ENCODE results near the gene NMRK2.

The NMRK2 gene

DNA sequence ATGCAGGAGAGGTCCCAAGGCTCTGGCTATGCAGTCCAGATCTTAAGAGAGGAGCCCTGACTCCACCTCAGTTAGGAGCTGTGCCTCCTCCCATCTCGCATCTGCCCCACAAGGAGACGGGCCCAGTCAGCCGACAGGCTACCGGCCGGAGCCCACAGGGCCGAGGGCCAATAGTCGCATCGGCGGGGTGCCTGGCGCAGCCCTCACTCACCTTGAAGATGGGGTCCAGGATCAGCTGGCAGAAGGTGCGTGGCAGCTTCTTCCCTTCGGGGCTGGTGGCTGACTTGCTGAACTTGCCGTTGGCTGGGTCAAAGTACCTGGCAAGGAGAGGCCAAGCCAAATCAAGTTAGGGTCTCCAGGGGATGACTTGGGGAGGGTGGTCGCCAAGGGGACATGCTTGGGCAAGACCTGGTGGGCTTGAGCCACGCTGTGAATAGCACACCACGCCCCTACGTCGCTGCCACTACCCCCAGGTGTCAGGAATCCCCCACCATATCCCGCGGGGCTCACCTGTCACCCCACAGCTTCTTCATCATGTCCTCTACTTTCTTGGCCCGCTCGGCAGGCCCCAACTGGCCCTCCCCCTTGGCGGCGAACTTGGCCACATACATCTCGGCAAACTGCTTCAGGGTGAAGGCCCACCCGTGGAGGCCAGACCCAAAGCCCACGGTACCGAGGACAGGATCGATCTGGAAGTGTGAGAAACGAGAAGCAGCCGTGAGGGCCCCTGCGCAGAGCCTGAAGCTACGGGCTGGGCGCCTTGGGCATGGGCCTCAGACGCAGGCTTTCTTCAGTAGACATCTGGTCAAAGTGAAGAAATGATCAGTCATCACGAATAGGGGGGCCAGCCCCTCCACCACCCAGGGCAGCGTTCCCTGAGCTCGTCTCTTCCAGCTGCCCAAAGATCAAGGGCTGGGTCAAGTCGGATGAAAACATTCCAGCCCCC is 49.1 kb downstream of the NMRK2 start:
- no peak for DNase-seq (ENCODE audit: low read depth)

DNA sequence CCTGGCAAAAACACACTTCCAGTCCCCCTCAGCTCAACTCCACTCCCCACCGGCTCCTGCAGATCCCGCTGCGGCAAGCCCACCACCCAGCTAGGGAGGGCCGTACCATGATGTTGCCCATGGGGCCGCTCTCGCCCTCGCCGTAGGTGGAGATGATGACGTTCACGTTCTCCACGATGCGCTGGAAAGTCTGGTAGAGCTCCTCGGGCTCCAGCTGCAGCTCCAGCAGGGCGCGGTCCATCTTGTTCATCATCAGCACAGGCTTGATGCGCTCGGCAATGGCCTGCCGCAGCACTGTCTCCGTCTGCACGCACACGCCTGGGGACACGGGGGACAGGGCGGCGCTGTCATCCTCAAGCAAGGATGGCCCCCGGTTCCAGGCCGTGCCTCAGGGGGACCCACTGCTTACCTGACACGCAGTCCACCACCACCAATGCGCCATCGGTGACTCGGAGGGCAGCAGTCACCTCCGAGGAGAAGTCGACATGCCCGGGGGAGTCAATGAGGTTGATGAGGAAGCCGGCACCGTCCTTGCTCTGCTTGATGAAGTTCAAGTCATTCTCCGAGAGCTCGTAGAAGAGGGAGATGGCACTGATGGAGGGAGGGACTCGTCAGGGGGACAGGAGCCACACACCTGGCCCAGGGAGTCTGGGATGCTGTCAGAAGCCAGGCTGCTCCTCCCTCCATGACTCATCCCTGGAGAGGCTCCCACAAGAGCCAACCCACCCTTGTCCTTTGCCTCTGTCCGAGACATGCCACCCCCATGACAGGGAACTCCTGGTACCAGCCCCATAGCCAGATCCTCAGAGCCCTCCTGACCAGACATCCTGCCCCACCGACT is 50.1 kb downstream of the NMRK2 start:
- DNase-seq (ENCODE audit: low read depth) = no peak

DNA sequence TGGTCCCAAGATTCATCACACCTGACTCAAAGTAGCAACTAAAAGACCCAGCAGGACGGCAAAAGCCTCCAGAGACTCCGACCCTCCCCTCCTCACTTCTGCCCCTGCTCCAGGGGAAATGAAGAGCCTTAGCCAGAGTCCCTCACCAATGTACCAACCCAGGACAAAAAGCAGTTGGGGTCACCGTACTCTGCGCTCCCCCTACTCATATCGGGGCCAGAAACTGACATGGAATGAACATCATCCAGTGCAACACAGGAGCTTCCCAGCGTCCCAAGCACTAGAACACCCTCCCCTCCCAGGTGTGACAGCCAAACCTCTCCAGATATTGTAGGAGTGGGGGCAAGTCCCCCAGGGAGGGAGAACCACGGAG is 50.7 kb downstream of the NMRK2 start:
- DNase-seq (ENCODE audit: low read depth) = no peak

DNA sequence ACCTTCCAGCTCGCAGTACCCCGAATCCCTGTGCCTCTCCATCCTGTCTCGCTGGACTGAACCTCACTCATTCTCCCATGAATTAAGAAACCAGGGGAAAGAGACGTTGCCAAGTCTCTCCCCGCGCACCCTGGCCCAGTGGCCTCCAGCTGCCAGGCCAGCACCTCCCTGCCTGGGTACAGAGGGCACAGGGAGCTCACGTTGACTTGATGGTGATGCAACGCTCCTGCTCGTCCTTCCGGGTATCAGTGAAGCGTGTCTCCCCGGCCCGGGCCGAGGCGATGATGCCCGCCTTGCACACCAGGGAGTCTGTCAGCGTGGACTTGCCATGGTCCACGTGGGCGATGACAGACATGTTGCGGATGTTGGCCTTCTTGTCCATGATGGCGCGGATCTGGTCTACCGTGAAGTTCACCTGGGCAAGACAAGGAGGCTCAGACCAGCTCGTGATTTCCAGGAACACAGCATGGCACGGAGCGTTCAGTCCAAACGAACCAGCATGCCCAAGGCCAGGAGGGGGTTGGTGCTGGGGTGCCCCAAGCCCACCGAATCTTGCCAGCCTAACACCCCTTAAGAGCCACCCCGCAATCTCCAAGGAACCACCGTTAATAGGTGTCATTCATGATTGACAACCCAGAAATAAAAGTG is 51.2 kb downstream of the NMRK2 start:
- no peak for DNase-seq (ENCODE audit: low read depth)

DNA sequence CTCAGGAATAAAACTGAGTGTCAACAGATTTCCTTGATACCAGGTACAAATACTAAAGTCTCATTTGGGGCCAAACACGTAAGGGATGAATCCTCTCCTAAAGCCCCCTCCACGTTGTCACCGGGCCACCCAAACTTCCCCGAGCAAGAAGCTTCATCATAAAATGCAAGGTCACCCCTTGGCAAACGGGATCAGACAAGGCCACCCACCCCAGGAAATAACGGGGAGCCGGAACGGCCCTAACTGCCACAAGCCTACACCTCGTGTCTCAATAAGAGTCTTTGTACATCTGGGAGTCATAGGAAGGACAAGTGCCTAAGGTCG is 51.7 kb downstream of the NMRK2 start:
- no peak for DNase-seq (ENCODE audit: low read depth)

DNA sequence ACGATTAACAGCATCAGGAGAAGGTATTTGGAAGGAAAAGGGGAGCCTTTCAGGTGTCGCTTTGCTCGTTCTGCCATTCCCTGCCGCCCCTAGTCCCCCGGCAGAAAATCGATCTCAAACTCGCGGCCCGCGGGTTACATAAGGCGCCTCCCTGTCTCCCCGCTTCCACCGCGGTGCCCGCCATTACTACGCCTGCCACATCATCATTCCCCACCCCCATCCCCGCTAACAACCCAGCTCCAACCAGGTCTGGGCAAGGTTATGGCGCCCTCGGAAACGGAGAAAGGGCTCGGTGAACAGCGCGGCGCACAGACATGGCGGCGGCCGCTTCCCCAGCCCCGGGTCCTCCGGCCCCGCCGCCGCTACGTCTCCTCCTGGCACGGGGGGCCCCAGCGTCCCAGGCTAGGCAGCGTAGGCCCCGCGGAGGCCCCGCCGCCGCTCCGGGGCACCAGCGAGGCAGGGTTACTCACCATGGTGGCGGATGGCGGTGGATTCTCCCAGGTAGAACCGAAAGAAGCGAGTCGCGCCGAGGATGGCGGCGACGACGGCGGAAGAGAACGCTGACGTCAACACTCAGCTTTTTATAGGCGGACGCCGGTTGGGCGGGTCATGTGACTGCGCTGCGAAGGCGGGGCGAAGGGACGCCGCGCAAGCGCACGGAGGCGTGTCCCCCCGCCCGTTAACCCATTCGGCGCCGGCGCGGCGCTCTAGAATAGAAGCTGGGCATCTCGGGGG is 52.2 kb downstream of the NMRK2 start, which contains the start of gene EEF2:
Gene EEF2, minus strand, starts transcription at position 556 of the 735 bp plus-strand sequence. Its CDS starts 83 bp downstream, at position 473.
- peak; percentile 86 for DNase-seq (ENCODE audit: low read depth)

DNA sequence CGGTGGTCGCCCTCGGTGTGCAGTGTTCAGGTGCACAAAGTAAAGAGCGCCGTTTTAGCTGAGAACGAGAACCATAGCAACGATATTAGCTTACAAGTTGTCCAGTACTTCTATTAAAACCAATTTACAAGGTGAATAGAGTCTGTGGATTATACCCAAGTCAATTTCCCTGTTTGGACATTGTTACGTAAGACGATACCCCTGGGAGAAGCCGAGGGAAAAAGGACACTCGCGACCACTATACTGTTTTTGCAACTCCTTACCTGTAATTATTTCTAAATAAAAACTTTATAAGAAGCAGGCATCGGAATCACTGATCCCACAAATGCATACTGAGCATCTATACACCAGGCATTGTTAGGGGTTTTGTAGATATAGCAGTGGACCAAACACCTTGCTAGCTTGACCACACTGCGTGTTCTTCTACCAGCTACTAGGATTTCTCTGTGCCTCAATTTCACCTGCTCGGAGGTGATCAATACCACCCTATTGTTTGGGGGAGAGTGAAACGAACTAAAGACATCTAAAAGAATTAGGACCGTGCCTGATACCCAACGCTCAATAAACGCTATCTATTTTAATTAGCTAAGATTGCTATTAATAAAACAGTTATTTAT is 52.9 kb downstream of the NMRK2 start:
- DNase-seq (ENCODE audit: low read depth) = no peak

DNA sequence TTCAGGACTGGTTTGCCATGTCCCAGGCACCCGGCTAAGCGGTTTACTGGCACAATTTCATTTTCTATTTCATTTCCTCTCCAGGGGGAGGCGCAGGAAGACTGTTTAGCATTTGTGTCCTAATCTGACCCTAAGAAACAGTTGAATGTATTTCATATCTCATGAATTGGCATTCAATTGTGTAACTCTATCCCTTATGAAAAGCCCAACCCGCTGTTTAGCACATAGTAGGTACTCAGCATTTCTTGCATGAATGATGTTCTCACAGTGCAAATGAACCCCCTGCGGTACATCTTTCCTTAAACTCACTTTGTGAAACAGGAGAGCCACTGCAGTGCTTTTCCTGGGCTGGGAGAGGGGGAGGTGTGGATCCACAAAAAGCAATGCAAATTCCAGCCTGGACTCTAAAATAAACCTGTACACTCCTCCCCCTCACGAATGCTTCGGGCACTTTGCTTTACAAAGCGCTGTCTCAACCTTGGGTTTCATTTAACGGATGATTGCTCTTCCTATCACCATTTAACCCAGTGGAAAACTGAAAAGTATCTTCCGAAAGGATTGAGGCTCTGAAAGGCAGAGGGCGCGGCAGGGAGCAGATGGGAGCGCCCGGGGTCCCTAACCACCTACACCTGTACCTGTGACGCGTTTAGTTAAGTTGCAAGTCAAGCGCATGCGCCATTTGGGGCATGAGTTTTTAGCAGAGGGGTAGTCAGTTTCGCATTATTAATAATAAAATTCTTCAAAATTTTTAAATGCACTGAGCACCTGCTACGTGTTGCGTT is 53.6 kb downstream of the NMRK2 start:
- no peak for DNase-seq (ENCODE audit: low read depth)

DNA sequence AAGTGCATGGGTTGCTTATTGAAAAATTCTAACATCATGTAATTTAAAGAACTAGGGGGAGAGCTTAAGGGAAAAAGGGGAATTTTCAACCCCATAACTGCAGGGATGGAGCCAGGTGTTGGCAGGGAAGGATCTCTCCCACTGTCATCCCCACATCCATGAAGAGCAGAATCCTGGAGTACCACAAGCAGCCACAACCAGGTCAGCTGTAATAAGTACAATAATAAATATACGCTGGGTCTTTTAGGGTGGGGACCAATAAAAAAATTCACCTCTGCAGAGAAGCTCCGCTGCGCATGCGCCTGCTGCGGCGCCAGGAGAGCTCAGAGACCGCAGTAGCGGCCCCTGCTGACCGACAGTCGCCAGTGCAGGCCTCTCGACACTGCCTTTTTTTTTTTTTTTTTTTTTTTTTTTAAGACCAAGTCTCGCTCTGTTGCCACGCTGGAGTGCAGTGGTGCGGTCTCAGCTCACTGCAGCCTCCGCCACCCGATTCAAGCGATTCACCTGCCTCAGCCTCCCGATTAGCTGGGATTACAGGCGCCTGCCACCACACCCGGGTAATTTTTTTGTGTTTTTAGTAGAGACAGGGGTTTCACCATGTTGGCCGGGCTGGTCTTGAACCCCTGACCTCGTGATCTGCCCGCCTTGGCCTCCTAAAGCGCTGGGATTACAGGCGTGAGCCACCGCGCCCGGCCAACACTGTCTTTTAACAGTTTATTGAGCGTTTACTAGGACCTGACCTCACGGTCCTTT is 54.9 kb downstream of the NMRK2 start:
- DNase-seq (ENCODE audit: low read depth) = peak; percentile 86

DNA sequence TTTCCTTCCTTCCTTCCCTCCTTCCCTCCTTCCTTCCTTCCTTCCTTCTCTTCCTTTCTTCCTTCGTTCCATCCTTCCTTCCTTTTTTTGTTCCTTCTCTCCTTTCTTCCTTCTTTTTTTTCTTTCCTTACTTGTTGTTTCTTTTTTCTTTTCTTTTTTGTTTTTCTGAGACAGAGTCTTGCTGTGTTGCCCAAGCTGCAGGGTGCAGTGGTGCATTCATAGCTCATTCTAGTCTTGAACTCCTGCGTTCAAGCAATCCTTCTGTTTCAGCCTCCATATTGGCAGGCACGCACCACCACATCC is 57.9 kb downstream of the NMRK2 start:
- DNase-seq (ENCODE audit: low read depth) = no peak
